CD4-positive, CD25-positive, alpha-beta regulatory T cell (primary cell): ENCODE measurements around the gene DOHH. TPM values are rescaled to one million over a fixed set of nuclear protein-coding genes. Genes with fewer than 3 reads are reported as not detected.

Experiments
- polyA plus RNA-seq, 4 donors: library from polyadenylated mRNA; unstranded; fragments of 300-500 nt; fragmentation: Illumina TruSeq; gene quantifications; one replicate each; pipeline ENCODE4 v1.2.3, GENCODE V29; 2021
- total RNA-seq: library from RNA; stranded (reverse); gene quantifications from one replicate; pipeline ENCODE4 v1.2.3, GENCODE V29; 2022

Gene DOHH
- total and polyA plus RNA-seq, 5 donors from 2014 or later, result 3.5 to 13.9 (median 7.7) TPM

Other genes starting within 250 kb of the DOHH start
- 17.8 TPM for gene NFIC, start 134.1 kb downstream of the DOHH start, total RNA-seq
- gene NFIC, start 134.1 kb downstream of the DOHH start, polyA plus RNA-seq, result 1 to 10 TPM; 3.7 to 5.8 (median 4.0) TPM
- gene SMIM24, start 20.1 kb downstream of the DOHH start, total RNA-seq, result 1.4 TPM
- gene SMIM24, start 20.1 kb downstream of the DOHH start, polyA plus RNA-seq, result not detected
- not detected for gene SMIM44, start 17.2 kb downstream of the DOHH start, total RNA-seq
- gene SMIM44, start 17.2 kb downstream of the DOHH start, polyA plus RNA-seq, result not detected
- 107 TPM for gene FZR1, start 5.6 kb upstream of the DOHH start, total RNA-seq
- 10 to 100 TPM in 2 of 4 donors, 1 to 10 TPM in 2; 9.1 to 11.4 (median 10.3) TPM for gene FZR1, start 5.6 kb upstream of the DOHH start, polyA plus RNA-seq
- gene TEKTIP1, start 38.5 kb upstream of the DOHH start, total RNA-seq, result 10.9 TPM
- gene TEKTIP1, start 38.5 kb upstream of the DOHH start, polyA plus RNA-seq, result under 1 TPM in 1 of 4 donors, not detected in 3; 0.44 TPM
- 63.8 TPM for gene MFSD12, start 56.9 kb upstream of the DOHH start, total RNA-seq
- gene MFSD12, start 56.9 kb upstream of the DOHH start, polyA plus RNA-seq, result 10 to 100 TPM; 28.5 to 39.8 (median 33.7) TPM
- 47.8 TPM for gene HMG20B, start 72.3 kb upstream of the DOHH start, total RNA-seq
- gene HMG20B, start 72.3 kb upstream of the DOHH start, polyA plus RNA-seq, result 10 to 100 TPM; 35.4 to 49.3 (median 40.6) TPM
- gene GIPC3, start 84.8 kb upstream of the DOHH start, total RNA-seq, result 0.52 TPM
- under 1 TPM in 1 of 4 donors, not detected in 3; 0.10 TPM for gene GIPC3, start 84.8 kb upstream of the DOHH start, polyA plus RNA-seq
- gene TBXA2R, start 106.2 kb upstream of the DOHH start, total RNA-seq, result 1.7 TPM
- under 1 TPM in 3 of 4 donors, not detected in 1; 0.19 to 0.85 (median 0.61) TPM for gene TBXA2R, start 106.2 kb upstream of the DOHH start, polyA plus RNA-seq
- gene CACTIN, start 126.1 kb upstream of the DOHH start, total RNA-seq, result 32.7 TPM
- gene CACTIN, start 126.1 kb upstream of the DOHH start, polyA plus RNA-seq, result 10 to 100 TPM in 1 of 4 donors, 1 to 10 TPM in 3; 2.9 to 10.4 (median 8.9) TPM
- gene PIP5K1C, start 199.8 kb upstream of the DOHH start, total RNA-seq, result 28.1 TPM
- gene PIP5K1C, start 199.8 kb upstream of the DOHH start, polyA plus RNA-seq, result 1 to 10 TPM; 3.8 to 5.7 (median 4.2) TPM
- gene TJP3, start 207.7 kb upstream of the DOHH start, total RNA-seq, result 20.6 TPM
- gene TJP3, start 207.7 kb upstream of the DOHH start, polyA plus RNA-seq, result 10 to 100 TPM; 22.9 to 34.4 (median 29.9) TPM